ENCODE results near the gene LENG8.

The LENG8 gene

GRCh38 chr19:54478677-54479266 lies 29.8 kb downstream of the LENG8 start:
- TF ChIP-seq USF1 (IDR thresholded peaks at IDR 0.05) = no peak
- TF ChIP-seq RAD21 (IDR thresholded peaks at IDR 0.05; ENCODE audit: low read depth) = peak; percentile 62
- no peak for TF ChIP-seq TAF1 (IDR thresholded peaks at IDR 0.05; ENCODE audit: low read depth)
- TF ChIP-seq EP300 (IDR thresholded peaks at IDR 0.05; ENCODE audit: borderline replicate concordance) = no peak

- no peak for TF ChIP-seq TEAD4 (IDR thresholded peaks at IDR 0.05)
- TF ChIP-seq TAF1 (IDR thresholded peaks at IDR 0.05; ENCODE audit: low read depth) = no peak
- no peak for TF ChIP-seq MAX (IDR thresholded peaks at IDR 0.05)
- no peak for TF ChIP-seq YY1 (IDR thresholded peaks at IDR 0.05; ENCODE audit: low read depth)
- no peak for TF ChIP-seq RAD21 (IDR thresholded peaks at IDR 0.05; ENCODE audit: low read depth)
- TF ChIP-seq CEBPB (IDR thresholded peaks at IDR 0.05) = no peak
- TF ChIP-seq USF1 (IDR thresholded peaks at IDR 0.05) = no peak
These were observed 31.1 kb downstream of the LENG8 start for GRCh38 chr19:54480051-54480450.

- TF ChIP-seq FOXM1 (IDR thresholded peaks at IDR 0.05; ENCODE audit: borderline replicate concordance, low read depth) = no peak
- peak; percentile 64 for TF ChIP-seq RAD21 (IDR thresholded peaks at IDR 0.05; ENCODE audit: low read depth)
These were observed 32.4 kb downstream of the LENG8 start for GRCh38 chr19:54481326-54481930.

- TF ChIP-seq CEBPB (IDR thresholded peaks at IDR 0.05) (no peak), REST (IDR thresholded peaks at IDR 0.05; ENCODE audit: low read depth) (no peak), EP300 (IDR thresholded peaks at IDR 0.05; ENCODE audit: borderline replicate concordance) (no peak)
These were observed 33.9 kb downstream of the LENG8 start for GRCh38 chr19:54482889-54483288.

GRCh38 chr19:54484451-54484850 lies 35.5 kb downstream of the LENG8 start:
- no peak for TF ChIP-seq ZBTB7A (IDR thresholded peaks at IDR 0.05; ENCODE audit: low read depth)
- no peak for TF ChIP-seq MAX (IDR thresholded peaks at IDR 0.05)
- no peak for TF ChIP-seq TCF12 (IDR thresholded peaks at IDR 0.05; ENCODE audit: low read depth)

- TF ChIP-seq CREB1 (IDR thresholded peaks at IDR 0.05; ENCODE audit: low read depth) (no peak), EGR1 (IDR thresholded peaks at IDR 0.05) (no peak), EP300 (IDR thresholded peaks at IDR 0.05; ENCODE audit: borderline replicate concordance) (no peak), TAF1 (IDR thresholded peaks at IDR 0.05; ENCODE audit: low read depth) (no peak), ZBTB7A (IDR thresholded peaks at IDR 0.05; ENCODE audit: low read depth) (no peak), TCF12 (IDR thresholded peaks at IDR 0.05; ENCODE audit: low read depth) (no peak), REST (IDR thresholded peaks at IDR 0.05; ENCODE audit: low read depth) (no peak), FOXM1 (IDR thresholded peaks at IDR 0.05; ENCODE audit: borderline replicate concordance, low read depth) (no peak)
These were observed 36.9 kb downstream of the LENG8 start for GRCh38 chr19:54485851-54486250.

- no peak for TF ChIP-seq YY1 (IDR thresholded peaks at IDR 0.05; ENCODE audit: low read depth)
- no peak for TF ChIP-seq MAX (IDR thresholded peaks at IDR 0.05)
- TF ChIP-seq ZBTB7A (IDR thresholded peaks at IDR 0.05; ENCODE audit: low read depth) = no peak
- TF ChIP-seq EP300 (IDR thresholded peaks at IDR 0.05; ENCODE audit: borderline replicate concordance) = no peak
- TF ChIP-seq CREB1 (IDR thresholded peaks at IDR 0.05; ENCODE audit: low read depth) = no peak
- TF ChIP-seq TAF1 (IDR thresholded peaks at IDR 0.05; ENCODE audit: low read depth) = no peak
- no peak for TF ChIP-seq FOXM1 (IDR thresholded peaks at IDR 0.05; ENCODE audit: borderline replicate concordance, low read depth)
- TF ChIP-seq NFIC (IDR thresholded peaks at IDR 0.05) = no peak
- TF ChIP-seq REST (IDR thresholded peaks at IDR 0.05; ENCODE audit: low read depth) = no peak
- no peak for TF ChIP-seq TEAD4 (IDR thresholded peaks at IDR 0.05)
- TF ChIP-seq USF1 (IDR thresholded peaks at IDR 0.05) = no peak
- TF ChIP-seq EGR1 (IDR thresholded peaks at IDR 0.05) = no peak
- TF ChIP-seq TCF12 (IDR thresholded peaks at IDR 0.05; ENCODE audit: low read depth) = no peak
- no peak for TF ChIP-seq CEBPB (IDR thresholded peaks at IDR 0.05)
- no peak for TF ChIP-seq RAD21 (IDR thresholded peaks at IDR 0.05; ENCODE audit: low read depth)
These were observed 40.3 kb downstream of the LENG8 start for GRCh38 chr19:54489341-54489740.
